Activated naive CD4-positive, alpha-beta T cell treated with anti-CD3 and anti-CD28 coated beads for 36 hours (primary cell): ENCODE measurements around the gene RALB. TPM values are rescaled to one million over a fixed set of nuclear protein-coding genes. Genes with fewer than 3 reads are reported as not detected.

ENCODE experiments used
- CTCF ChIA-PET: fragments of 350-600 bp; sonication (Branson Sonifier 250); formaldehyde crosslinking; loops from one replicate; lab custom pipeline; 2021; ENCODE audit warnings: antibody characterized with exemption; lab: Charles Lee
- DNase-seq: peaks from one replicate; pipeline ENCODE4 v3.0.0-alpha.2; 2020
- H3K27ac Mint-ChIP-seq: one replicate; pipeline ENCODE4 v1.8.0; 2021; ENCODE audit warnings: mild to moderate bottlenecking, mixed read lengths
- H3K27me3 Mint-ChIP-seq: one replicate; pipeline ENCODE4 v1.8.0; 2021; ENCODE audit warnings: low read depth, mixed read lengths
- H3K36me3 Mint-ChIP-seq: one replicate; pipeline ENCODE4 v1.8.0; 2021; ENCODE audit warnings: low read depth, mixed read lengths
- H3K4me1 Mint-ChIP-seq: one replicate; pipeline ENCODE4 v1.8.0; 2021; ENCODE audit warnings: low read depth, mixed read lengths
- H3K4me3 Mint-ChIP-seq: one replicate; pipeline ENCODE4 v1.8.0; 2021; ENCODE audit warnings: mild to moderate bottlenecking, moderate library complexity, mixed read lengths
- H3K9me3 Mint-ChIP-seq: one replicate; pipeline ENCODE4 v1.8.0; 2021; ENCODE audit warnings: mixed read lengths
- intact Hi-C: fragments of 100-400 bp; cut with micrococcal nuclease; formaldehyde crosslinking; loops from one replicate; pipeline ENCODE4 v1.15.1; 2023
- total RNA-seq, 2 experiments: library from RNA; stranded (reverse); gene quantifications; one replicate each; pipeline ENCODE4 v1.2.3, GENCODE V29; 2021

The RALB gene
- total RNA-seq, 2 experiments from 2014 or later: 16.4 to 19.3 TPM

GRCh38 chr2:120291401-120292311 is 39.0 kb downstream of the RALB start:
- no peaks in the 10 kb centered on the region for H3K9me3 Mint-ChIP-seq
- H3K4me1 Mint-ChIP-seq: peaks cover 18% of the 10 kb centered on the region
- no peak overlapping the region for H3K27ac Mint-ChIP-seq
- intact Hi-C loops: no loop called here
- no peaks in the 10 kb centered on the region for H3K27me3 Mint-ChIP-seq
- H3K4me3 Mint-ChIP-seq: no peak overlapping the region
- peaks cover 19% of the 10 kb centered on the region for H3K36me3 Mint-ChIP-seq
- CTCF ChIA-PET: no interaction called here
- DNase-seq: no peak

DNA sequence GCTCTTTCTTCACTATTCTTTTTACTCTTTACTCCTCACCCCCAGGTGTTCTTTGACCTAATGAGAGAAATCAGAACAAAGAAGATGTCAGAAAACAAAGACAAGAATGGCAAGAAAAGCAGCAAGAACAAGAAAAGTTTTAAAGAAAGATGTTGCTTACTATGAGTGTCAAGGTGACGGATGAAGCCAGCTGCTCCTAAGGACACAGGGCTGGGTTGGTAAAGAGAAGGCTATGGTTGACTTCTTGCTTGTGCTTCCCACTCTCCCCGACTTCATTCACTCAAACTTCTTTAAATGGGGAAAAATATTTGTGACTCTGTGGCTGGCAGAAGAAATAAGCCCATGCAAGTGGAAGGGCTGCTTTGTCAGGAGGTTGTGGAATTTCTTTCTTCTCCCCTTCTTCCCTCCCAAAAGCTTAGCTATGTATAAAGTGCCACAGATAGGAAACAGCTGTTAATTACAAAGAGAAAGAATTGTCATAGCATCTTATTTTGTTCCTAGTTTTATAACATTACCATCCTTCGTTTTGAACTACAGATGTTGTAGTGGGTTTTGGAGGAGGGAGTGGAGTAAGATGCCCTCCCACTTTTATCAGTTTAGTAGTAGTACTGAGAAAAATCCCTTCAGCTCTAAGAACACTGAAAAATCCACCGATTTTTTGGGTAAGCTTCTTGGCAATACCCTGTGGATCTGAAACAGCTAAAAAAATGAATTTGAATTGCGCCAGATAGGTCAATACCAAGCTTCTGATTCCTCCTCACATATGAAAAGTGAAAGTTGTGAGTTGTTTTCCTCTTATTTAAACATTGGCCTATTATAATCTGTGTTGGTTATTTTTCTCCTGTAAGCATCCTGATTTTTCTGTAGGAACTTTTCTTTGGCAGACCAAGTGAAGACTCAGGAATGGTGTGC is 40.7 kb downstream of the RALB start:
- H3K27me3 Mint-ChIP-seq: no peaks in the 10 kb centered on the region
- intact Hi-C loops: no loop called here
- H3K9me3 Mint-ChIP-seq: no peaks in the 10 kb centered on the region
- no peak for DNase-seq
- peaks cover 20% of the 10 kb centered on the region for H3K36me3 Mint-ChIP-seq
- no peak overlapping the region for H3K27ac Mint-ChIP-seq
- H3K4me3 Mint-ChIP-seq: no peak overlapping the region
- H3K4me1 Mint-ChIP-seq: peaks cover 4% of the 10 kb centered on the region
- CTCF ChIA-PET: interaction anchor here (1.0 to 1.3 kb wide), 3 partner anchors 19 to 21 kb away, joined by 3 read pairs; no protein-coding TSS in a partner anchor

DNA sequence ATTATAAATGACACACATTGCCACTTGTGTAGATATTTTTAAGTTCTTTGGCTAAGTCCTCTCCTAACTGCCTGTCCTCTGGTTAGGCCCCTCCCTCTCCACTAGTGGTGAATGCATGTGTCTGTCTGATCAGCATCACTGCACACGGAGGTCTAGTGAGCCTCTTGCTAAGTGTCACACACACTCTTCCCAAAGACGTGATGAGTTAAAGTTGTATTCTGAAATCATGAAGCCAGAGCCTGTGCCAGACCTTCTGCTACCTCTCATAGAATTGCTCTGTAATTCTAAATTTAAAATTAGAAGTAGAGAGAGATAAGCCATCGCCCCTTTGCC is 41.3 kb downstream of the RALB start:
- peaks cover 4% of the 10 kb centered on the region for H3K4me1 Mint-ChIP-seq
- H3K9me3 Mint-ChIP-seq: no peaks in the 10 kb centered on the region
- no peak overlapping the region for H3K4me3 Mint-ChIP-seq
- H3K27me3 Mint-ChIP-seq: no peaks in the 10 kb centered on the region
- peaks cover 20% of the 10 kb centered on the region for H3K36me3 Mint-ChIP-seq
- no peak overlapping the region for H3K27ac Mint-ChIP-seq
- CTCF ChIA-PET: interaction anchor here (1.3 kb wide), 1 partner anchor 18 kb away, joined by 3 read pairs; no protein-coding TSS in a partner anchor
- DNase-seq: no peak
- intact Hi-C loops: no loop called here

- H3K4me3 Mint-ChIP-seq: no peak overlapping the region
- peaks cover 3% of the 10 kb centered on the region for H3K4me1 Mint-ChIP-seq
- H3K27ac Mint-ChIP-seq: no peak overlapping the region
- CTCF ChIA-PET: interaction anchor here (3.0 kb wide), 1 partner anchor 15 kb away, joined by 10 read pairs; no protein-coding TSS in a partner anchor
- H3K9me3 Mint-ChIP-seq: no peaks in the 10 kb centered on the region
- H3K27me3 Mint-ChIP-seq: no peaks in the 10 kb centered on the region
- peaks cover 12% of the 10 kb centered on the region for H3K36me3 Mint-ChIP-seq
- intact Hi-C loops: no loop called here
- DNase-seq: no peak
Observed at GRCh38 chr2:120298173-120298835, 45.7 kb downstream of the RALB start.

DNA sequence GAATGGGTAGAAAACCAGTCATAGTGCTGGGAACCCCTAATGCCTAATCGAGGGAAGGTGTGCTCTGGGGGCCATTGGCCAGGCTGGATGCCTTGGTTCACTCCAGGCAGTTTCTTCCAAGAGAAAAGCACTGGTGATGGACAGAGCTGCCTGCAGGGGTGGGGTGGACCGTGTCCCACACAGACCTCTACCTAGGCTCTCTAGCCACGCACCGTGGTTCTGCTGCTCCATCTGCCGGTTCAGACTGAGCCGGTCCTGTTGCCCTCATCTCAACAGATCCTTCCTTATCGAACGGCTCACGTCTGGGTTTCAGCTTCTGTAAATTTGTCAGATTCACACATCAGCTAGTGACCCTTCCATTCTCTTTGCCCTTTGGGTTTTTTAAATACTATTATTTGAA is 46.4 kb downstream of the RALB start:
- CTCF ChIA-PET: interaction anchor here (3.0 kb wide), 1 partner anchor 15 kb away, joined by 10 read pairs; no protein-coding TSS in a partner anchor
- peaks cover 3% of the 10 kb centered on the region for H3K4me1 Mint-ChIP-seq
- DNase-seq: no peak
- no peak overlapping the region for H3K27ac Mint-ChIP-seq
- H3K36me3 Mint-ChIP-seq: peaks cover 9% of the 10 kb centered on the region
- intact Hi-C loops: no loop called here
- H3K27me3 Mint-ChIP-seq: no peaks in the 10 kb centered on the region
- H3K4me3 Mint-ChIP-seq: no peak overlapping the region
- H3K9me3 Mint-ChIP-seq: no peaks in the 10 kb centered on the region

DNA sequence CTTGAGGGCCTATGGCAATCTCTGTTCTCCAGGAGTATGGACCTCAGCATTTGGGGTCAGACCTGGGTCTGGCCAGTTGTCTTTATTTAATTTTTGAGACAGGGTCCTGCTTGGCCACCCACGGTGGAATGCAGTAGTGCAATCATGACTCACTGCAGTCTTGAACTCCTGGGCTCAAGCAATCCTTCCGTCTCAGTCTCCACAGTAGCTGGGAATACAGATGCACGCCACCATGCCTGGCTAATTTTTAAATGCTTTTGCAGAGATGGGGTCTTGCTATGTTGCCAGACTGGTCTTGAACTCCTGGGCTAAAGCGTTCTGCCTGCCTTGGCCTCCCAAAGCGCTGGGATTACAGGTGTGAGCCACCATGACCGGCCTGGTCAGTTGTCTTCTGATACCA is 46.9 kb downstream of the RALB start:
- no peak overlapping the region for H3K27ac Mint-ChIP-seq
- H3K9me3 Mint-ChIP-seq: no peaks in the 10 kb centered on the region
- intact Hi-C loops: no loop called here
- no peak for DNase-seq
- no peaks in the 10 kb centered on the region for H3K27me3 Mint-ChIP-seq
- CTCF ChIA-PET: interaction anchor here (3.0 kb wide), 1 partner anchor 14 kb away, joined by 10 read pairs; no protein-coding TSS in a partner anchor
- peaks cover 3% of the 10 kb centered on the region for H3K4me1 Mint-ChIP-seq
- peaks cover 6% of the 10 kb centered on the region for H3K36me3 Mint-ChIP-seq
- no peak overlapping the region for H3K4me3 Mint-ChIP-seq

GRCh38 chr2:120300385-120300784 is 47.7 kb downstream of the RALB start:
- Mint-ChIP-seq H3K4me1 (peaks cover 3% of the 10 kb centered on the region), H3K9me3 (no peaks in the 10 kb centered on the region), H3K4me3 (no peak overlapping the region), H3K27me3 (no peaks in the 10 kb centered on the region), H3K36me3 (peaks cover 6% of the 10 kb centered on the region), H3K27ac (no peak overlapping the region)
- intact Hi-C loops: no loop called here
- CTCF ChIA-PET: interaction anchor here (1.0 to 1.5 kb wide), 2 partner anchors 13 to 17 kb away, joined by 3 to 6 read pairs; no protein-coding TSS in a partner anchor
- DNase-seq: no peak

GRCh38 chr2:120301284-120301683 is 48.6 kb downstream of the RALB start:
- Mint-ChIP-seq H3K27me3 (no peaks in the 10 kb centered on the region), H3K27ac (no peak overlapping the region), H3K4me1 (peaks cover 3% of the 10 kb centered on the region), H3K36me3 (peaks cover 2% of the 10 kb centered on the region), H3K9me3 (no peaks in the 10 kb centered on the region), H3K4me3 (no peak overlapping the region)
- CTCF ChIA-PET: interaction anchor here (1.0 to 1.5 kb wide), 2 partner anchors 12 to 18 kb away, joined by 3 to 6 read pairs; no protein-coding TSS in a partner anchor
- DNase-seq: no peak
- intact Hi-C loops: no loop called here

GRCh38 chr2:120302301-120302700 is 49.6 kb downstream of the RALB start:
- no peak for DNase-seq
- intact Hi-C loops: no loop called here
- Mint-ChIP-seq H3K4me1 (peaks cover 3% of the 10 kb centered on the region), H3K9me3 (no peaks in the 10 kb centered on the region), H3K27me3 (no peaks in the 10 kb centered on the region), H3K4me3 (no peak overlapping the region), H3K27ac (no peak overlapping the region), H3K36me3 (no peaks in the 10 kb centered on the region)
- CTCF ChIA-PET: interaction anchor here (1.1 to 3.1 kb wide), 2 partner anchors 11 to 126 kb away, joined by 9 to 22 read pairs; no protein-coding TSS in a partner anchor

DNA sequence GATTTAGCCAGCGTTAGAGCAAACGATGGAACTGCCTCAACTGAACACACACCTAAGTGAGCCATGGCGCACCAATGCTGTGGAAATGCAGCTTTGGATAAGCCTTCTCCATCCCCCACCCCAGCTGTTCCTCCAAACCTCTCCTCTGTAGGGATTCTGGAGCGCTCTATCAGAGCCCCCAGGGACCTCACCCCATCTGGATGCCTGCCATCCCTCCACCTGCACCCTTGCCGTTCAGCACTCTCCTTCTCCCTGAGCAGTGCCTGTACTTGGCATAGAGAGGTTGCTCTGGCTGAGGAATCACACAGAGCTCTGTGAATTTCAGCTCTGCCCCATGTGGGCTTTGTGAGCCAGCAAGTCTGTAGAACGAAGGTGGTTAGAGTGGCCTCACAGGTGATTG is 50.5 kb downstream of the RALB start:
- Mint-ChIP-seq H3K9me3 (no peaks in the 10 kb centered on the region), H3K27me3 (no peaks in the 10 kb centered on the region), H3K36me3 (no peaks in the 10 kb centered on the region), H3K4me1 (peaks cover 3% of the 10 kb centered on the region), H3K27ac (no peak overlapping the region), H3K4me3 (no peak overlapping the region)
- intact Hi-C loops: no loop called here
- DNase-seq: no peak
- CTCF ChIA-PET: interaction anchor here (3.1 kb wide), 1 partner anchor 10 kb away, joined by 22 read pairs; no protein-coding TSS in a partner anchor

- H3K4me1 Mint-ChIP-seq: peaks cover 3% of the 10 kb centered on the region
- H3K27me3 Mint-ChIP-seq: no peaks in the 10 kb centered on the region
- intact Hi-C loops: no loop called here
- DNase-seq: no peak
- H3K4me3 Mint-ChIP-seq: no peak overlapping the region
- H3K27ac Mint-ChIP-seq: no peak overlapping the region
- no peaks in the 10 kb centered on the region for H3K36me3 Mint-ChIP-seq
- CTCF ChIA-PET: interaction anchor here (1.5 kb wide), 1 partner anchor 22 kb away, joined by 3 read pairs; no protein-coding TSS in a partner anchor
- no peaks in the 10 kb centered on the region for H3K9me3 Mint-ChIP-seq
Observed at GRCh38 chr2:120305296-120305695, 52.6 kb downstream of the RALB start.
